Activated CD8-positive, alpha-beta memory T cell treated with anti-CD3 and anti-CD28 coated beads for 1 hour (primary cell): ENCODE results near the gene NPFFR1.

Experiments
- DNase-seq, 2 donors: peaks; one replicate each; pipeline ENCODE4 v3.0.0-alpha.2; 2020; ENCODE audit warnings: low read depth in 1 of 2; ENCODE audit errors: extremely low read depth in 1 of 2

The NPFFR1 gene

GRCh38 chr10:70289739-70290138 lies 5.9 kb upstream of the NPFFR1 start:
- no peak for DNase-seq

DNA sequence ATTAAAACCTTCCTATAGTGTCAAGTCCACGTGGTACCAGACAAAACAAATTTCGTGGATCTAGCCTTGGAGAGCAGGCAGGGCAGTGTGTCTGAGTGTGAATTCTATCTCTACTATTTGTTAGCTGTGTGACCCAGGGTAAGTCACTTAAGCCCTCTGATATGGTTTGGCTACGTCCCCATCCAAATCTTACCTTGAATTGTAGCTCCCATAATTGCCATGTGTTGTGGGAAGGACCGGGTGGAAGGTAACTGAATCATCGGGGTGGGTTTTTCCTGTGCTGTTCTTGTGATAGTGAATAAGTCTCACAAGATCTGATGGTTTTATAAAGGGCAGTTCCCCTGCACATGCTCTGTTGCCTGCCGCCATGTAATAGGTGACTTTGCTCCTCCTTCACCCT lies 2.8 kb upstream of the NPFFR1 start:
- DNase-seq: no peak

DNA sequence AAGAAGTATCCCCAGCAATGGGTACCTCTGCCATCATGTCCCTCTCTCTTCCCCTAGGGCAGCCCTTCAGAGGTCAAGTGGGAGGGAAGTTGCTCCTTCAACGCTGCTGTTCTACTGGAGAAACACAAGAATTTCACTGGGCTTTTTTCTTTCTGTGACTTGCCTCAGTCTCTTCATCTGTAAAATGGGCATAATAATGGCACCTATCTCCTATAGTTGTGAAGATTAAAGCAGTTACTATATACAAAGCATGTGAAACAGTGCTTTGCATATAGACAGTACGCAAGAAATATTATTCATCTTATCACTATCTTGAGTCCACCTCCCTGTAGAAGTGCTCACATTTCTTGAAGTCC lies 1.6 kb upstream of the NPFFR1 start:
- no peak for DNase-seq

DNA sequence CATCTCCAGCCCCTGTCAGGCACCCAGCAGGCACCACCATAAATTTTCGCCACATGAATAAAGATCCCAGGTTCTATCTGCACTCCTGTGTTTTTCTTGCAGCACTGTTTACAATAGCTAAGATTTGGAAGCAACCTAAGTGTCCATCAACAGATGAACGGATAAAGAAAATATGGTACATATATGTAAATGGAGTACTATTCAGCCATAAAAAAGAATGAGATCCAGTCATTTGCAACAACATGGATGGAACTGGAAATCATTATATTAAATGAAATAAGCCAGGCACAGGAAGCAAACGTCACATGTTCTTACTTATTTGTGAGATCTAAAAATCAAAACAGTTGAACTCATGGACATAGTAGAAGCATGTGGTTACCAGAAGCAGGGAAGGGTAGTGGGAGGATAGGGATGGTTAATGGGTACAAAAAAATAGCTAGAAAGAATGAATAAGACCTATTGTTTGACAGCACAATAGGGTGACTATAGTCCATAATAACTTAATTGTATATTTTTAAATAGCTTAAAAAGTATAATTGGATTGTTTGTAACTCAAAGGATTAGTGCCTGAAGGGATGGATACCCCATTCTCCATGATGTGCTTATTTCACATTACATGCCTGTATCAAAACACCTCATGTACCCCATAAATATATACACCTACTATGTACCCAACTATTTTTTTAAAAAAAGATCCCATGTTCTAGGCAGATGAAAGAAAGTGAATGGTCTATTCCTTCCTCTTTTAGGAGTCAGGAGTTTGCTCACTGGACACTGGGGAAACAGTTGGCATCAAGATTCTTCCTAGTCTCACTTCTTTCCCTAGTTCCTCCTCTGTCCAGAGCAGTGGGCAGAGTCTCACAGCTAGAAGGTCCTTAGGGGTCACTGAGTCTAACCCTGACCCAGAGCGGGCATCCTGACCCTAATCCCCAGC lies 1.0 kb upstream of the NPFFR1 start:
- no peak for DNase-seq

GRCh38 chr10:70283071-70283444 lies 746 bp downstream of the NPFFR1 start:
- no peak for DNase-seq

DNA sequence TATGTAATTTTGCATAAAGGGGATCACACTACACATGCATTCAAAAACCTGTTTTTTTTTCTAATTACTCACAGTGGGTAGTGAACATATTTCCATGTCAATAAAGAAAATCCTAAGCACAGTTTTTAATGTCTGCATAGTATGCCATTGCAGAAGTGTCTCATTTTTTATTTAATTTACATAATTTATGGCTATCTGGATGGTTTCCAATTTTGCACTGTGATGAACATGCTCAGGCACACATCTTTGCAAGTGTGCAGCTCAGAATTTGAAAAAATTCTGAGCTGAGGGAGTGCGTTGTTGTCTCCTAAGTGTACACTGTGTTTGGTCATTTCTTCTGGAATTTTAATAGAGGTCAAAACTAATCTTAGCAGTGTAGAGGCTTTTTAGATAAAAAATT lies 2.2 kb downstream of the NPFFR1 start:
- no peak for DNase-seq

- DNase-seq: no peak
Measured at GRCh38 chr10:70280099-70280498, 3.7 kb downstream of the NPFFR1 start.

DNA sequence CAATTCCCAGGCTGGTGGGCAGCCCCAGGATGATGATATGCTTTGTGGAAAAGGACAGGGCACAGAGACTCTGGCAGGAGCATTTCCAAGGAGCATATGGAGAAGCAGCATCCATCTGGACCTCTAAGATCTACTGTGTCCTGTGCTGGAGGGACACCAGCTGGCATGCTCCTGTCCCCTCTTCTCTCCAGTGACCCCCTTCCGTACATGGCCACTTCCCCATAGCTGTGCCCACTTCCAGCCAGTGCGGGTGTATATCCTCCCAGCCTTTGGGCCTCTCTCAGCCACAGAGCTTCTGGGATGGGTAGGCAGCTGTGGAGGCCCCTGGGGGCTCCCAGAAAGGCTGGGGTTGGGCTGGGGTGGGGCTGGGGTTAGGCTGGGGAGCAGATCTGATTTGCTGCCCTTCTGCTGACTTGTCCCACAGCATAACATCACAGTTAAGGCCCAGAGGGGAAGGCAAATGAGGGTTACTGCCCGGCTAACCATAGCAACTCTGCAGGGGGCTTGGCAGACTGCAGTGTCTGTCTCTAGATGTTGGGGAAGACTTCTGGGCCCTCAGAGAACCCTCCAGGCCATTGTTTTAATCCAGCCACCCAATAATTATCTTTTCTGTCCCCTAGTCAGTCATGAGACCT lies 6.3 kb downstream of the NPFFR1 start:
- DNase-seq: no peak

DNA sequence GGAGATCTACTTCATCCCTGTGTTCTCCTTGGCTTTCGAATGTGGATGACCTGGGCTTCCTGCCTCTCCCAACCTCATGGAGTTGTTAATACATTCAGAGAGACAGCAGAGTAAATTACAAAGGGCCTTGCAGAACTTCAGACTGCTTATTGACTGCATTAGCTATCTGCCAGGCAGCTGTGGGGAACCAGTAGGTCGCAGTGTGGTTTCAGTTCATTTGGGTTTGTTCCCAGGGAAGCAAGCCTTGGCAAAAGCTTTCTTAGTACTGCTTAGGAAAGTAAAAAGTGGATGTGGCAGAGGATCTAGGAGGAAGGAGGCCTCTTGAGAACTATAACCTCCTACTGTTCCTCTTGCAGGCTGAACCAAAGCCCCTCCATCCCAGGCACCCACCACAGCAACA lies 9.2 kb downstream of the NPFFR1 start:
- no peak for DNase-seq

- DNase-seq: no peak
Measured at GRCh38 chr10:70272925-70273316, 10.9 kb downstream of the NPFFR1 start.

GRCh38 chr10:70271996-70272924 lies 11.5 kb downstream of the NPFFR1 start:
- no peak for DNase-seq

GRCh38 chr10:70270952-70271351 lies 12.9 kb downstream of the NPFFR1 start:
- DNase-seq: no peak

DNA sequence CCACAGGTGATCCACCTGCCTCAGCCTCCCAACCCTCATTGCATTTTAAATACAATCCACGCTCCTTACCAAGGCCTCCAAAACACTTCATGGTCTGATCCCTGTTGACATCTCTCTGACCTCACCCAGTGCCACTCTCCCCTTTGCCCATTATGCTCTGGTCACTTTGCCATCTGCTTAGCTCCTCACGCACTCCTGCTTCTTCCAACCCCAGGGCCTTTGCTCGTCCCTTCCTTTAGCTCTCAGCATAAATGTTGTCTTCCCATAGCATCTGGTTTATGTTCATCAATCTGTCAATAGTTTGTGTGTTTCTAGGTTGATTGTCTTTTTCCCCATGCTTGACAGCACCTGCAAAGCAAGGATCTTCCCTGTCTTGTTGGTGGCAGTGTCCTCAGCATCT lies 14.1 kb downstream of the NPFFR1 start:
- no peak for DNase-seq

DNA sequence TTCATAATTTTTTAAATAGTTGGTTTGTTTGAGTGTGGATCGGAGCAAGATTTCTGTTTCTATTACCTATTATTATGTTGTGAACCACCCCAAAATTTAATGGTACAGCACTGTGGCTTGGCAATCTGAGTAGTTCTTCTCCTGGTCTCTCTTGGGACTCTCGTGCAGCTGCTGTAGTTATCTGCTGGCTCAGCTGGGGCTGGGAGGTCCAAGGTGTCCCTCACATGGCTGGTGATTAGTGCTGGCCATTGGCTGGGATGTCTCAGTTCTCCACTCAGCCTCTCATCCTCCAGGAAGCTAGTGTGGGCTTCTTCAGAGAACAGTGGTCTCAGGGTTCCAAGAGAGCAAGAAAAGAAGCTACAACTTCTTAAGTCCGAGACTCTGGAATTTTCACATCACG lies 15.4 kb downstream of the NPFFR1 start:
- DNase-seq: no peak

- DNase-seq: no peak
Measured at GRCh38 chr10:70267161-70267933, 16.5 kb downstream of the NPFFR1 start.

- DNase-seq: no peak
Measured at GRCh38 chr10:70266701-70267100, 17.1 kb downstream of the NPFFR1 start.

DNA sequence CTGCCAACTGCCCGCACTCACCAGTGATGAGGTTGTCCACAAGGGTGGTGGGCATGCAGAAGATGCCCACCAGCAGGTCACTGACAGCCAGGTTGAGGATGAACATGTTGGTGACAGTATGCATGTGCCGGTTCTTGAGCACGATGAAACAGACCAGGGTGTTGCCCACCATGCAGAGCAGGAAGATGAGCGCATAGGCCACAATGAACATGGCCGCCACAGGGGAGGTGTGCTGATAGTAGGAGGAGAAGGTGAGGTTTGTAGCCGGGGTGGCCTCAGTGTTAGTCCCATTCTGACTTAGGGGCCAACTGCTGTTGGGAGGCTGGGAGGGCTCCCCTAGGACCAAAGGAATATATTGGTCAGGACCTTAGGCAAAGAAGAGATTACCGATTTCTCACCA lies 17.7 kb downstream of the NPFFR1 start:
- no peak for DNase-seq

GRCh38 chr10:70265032-70265689 lies 18.6 kb downstream of the NPFFR1 start:
- DNase-seq: no peak

GRCh38 chr10:70260734-70261133 lies 23.1 kb downstream of the NPFFR1 start:
- DNase-seq: no peak

- no peak for DNase-seq
Measured at GRCh38 chr10:70260259-70260658, 23.5 kb downstream of the NPFFR1 start.
